Body of pancreas (tissue), 4 donors: ENCODE data around the gene RSRC1.

Source experiments
- CTCF ChIP-seq, 7 experiments: fragments of 450-650 bp in 4 of 7; fragments of 200-600 bp in 3 of 7; sonication (generic) in 3 of 7; IDR thresholded peaks; one replicate each; pipeline ENCODE4 v1.5.1; 2016 to 2019; ENCODE audit warnings: antibody characterized with exemption in 7 of 7
- POLR2A ChIP-seq, 3 donors: fragments of 450-650 bp; IDR thresholded peaks; one replicate each; pipeline ENCODE4 v1.6.1; 2016; ENCODE audit warnings: antibody characterized with exemption in 3 of 3, mild to moderate bottlenecking in 2 of 3

DNA sequence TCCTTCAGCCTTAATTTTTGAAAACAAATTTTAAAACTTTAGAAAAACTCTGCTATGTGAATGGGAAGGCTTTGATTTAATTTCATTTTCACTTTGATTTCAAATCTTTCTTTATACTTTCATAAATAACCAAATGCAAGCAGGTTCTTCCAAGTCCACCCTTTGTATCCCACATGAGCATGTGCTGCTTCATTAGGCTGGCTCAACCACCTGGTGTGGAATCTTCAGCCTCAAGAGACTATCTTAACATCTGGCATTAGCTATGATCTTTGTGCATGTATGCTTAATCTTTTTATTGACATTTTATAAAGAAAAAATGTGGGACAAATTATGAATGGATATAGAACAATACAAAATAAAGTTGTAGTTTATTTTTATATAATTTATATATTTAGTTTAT, 379.3 kb downstream of the RSRC1 start:
- TF ChIP-seq POLR2A (IDR thresholded peaks at IDR 0.05) = no peak
- TF ChIP-seq CTCF (IDR thresholded peaks at IDR 0.05) = no peak
